ENCODE results near the gene PDAP1. TPM values are rescaled to one million over a fixed set of nuclear protein-coding genes. Genes with fewer than 3 reads are reported as not detected.
"Not testable (repeated sequence)": the region's sequence is repeated elsewhere in the genome, so short reads cannot be mapped to it uniquely, and the experiment has no call there.

Gene PDAP1
- polyA plus RNA-seq, 1 donor: 94.9 TPM

- Histone ChIP-seq H3K9me3 (ENCODE audit: control insufficient read depth, low read depth, low read length) (no peaks in the 10 kb centered on the region), H3K4me3 (ENCODE audit: low read length) (no peak overlapping the region), H3K36me3 (ENCODE audit: control insufficient read depth, insufficient read depth, low read length) (peaks cover 89% of the 10 kb centered on the region), H3K27ac (ENCODE audit: low read length) (no peak overlapping the region), H3K27me3 (ENCODE audit: control insufficient read depth, insufficient read depth, low read length) (no peaks in the 10 kb centered on the region), H3K4me1 (ENCODE audit: control insufficient read depth, insufficient read depth, low read length) (no peaks in the 10 kb centered on the region)
- no peak for DNase-seq
- no CpG with 5 or more reads among the region's 5 CpGs for WGBS (ENCODE audit: insufficient coverage, low lambda C conversion rate)
These were observed 40.9 kb upstream of the PDAP1 start for GRCh38 chr7:99449326-99449725.

GRCh38 chr7:99448855-99449254, 40.5 kb upstream of the PDAP1 start:
- DNase-seq: no peak
- Histone ChIP-seq H3K9me3 (ENCODE audit: control insufficient read depth, low read depth, low read length) (no peaks in the 10 kb centered on the region), H3K4me1 (ENCODE audit: control insufficient read depth, insufficient read depth, low read length) (no peaks in the 10 kb centered on the region), H3K36me3 (ENCODE audit: control insufficient read depth, insufficient read depth, low read length) (peaks cover 85% of the 10 kb centered on the region), H3K27ac (ENCODE audit: low read length) (no peak overlapping the region), H3K4me3 (ENCODE audit: low read length) (no peak overlapping the region), H3K27me3 (ENCODE audit: control insufficient read depth, insufficient read depth, low read length) (no peaks in the 10 kb centered on the region)
- WGBS (ENCODE audit: insufficient coverage, low lambda C conversion rate): no CpG with 5 or more reads among the region's 10 CpGs

- H3K27ac ChIP-seq (ENCODE audit: low read length): no peak overlapping the region
- WGBS (ENCODE audit: insufficient coverage, low lambda C conversion rate): no CpG with 5 or more reads among the region's 10 CpGs
- H3K4me1 ChIP-seq (ENCODE audit: control insufficient read depth, insufficient read depth, low read length): no peaks in the 10 kb centered on the region
- H3K27me3 ChIP-seq (ENCODE audit: control insufficient read depth, insufficient read depth, low read length): no peaks in the 10 kb centered on the region
- H3K4me3 ChIP-seq (ENCODE audit: low read length): no peak overlapping the region
- peaks cover 83% of the 10 kb centered on the region for H3K36me3 ChIP-seq (ENCODE audit: control insufficient read depth, insufficient read depth, low read length)
- H3K9me3 ChIP-seq (ENCODE audit: control insufficient read depth, low read depth, low read length): no peaks in the 10 kb centered on the region
- no peak for DNase-seq
These were observed 39.5 kb upstream of the PDAP1 start for GRCh38 chr7:99447943-99448342.

GRCh38 chr7:99446096-99446495, 37.7 kb upstream of the PDAP1 start:
- no peak overlapping the region for H3K4me3 ChIP-seq (ENCODE audit: low read length)
- WGBS (ENCODE audit: insufficient coverage, low lambda C conversion rate): no CpG with 5 or more reads among the region's 4 CpGs
- H3K36me3 ChIP-seq (ENCODE audit: control insufficient read depth, insufficient read depth, low read length): peaks cover 72% of the 10 kb centered on the region
- no peak overlapping the region for H3K27ac ChIP-seq (ENCODE audit: low read length)
- no peaks in the 10 kb centered on the region for H3K4me1 ChIP-seq (ENCODE audit: control insufficient read depth, insufficient read depth, low read length)
- DNase-seq: no peak
- no peaks in the 10 kb centered on the region for H3K9me3 ChIP-seq (ENCODE audit: control insufficient read depth, low read depth, low read length)
- no peaks in the 10 kb centered on the region for H3K27me3 ChIP-seq (ENCODE audit: control insufficient read depth, insufficient read depth, low read length)

GRCh38 chr7:99440195-99440594, 31.8 kb upstream of the PDAP1 start:
- no CpG with 5 or more reads among the region's 9 CpGs for WGBS (ENCODE audit: insufficient coverage, low lambda C conversion rate)

GRCh38 chr7:99438573-99439480, 30.4 kb upstream of the PDAP1 start, which contains the start of the genes CPSF4 and PTCD1:
Gene CPSF4 (plus strand): TSS chr7:99438943. CDS start chr7:99439083, 140 bp downstream.
Gene PTCD1 (minus strand): TSS chr7:99438798. CDS start chr7:99435242, 3,556 bp downstream.
- Histone ChIP-seq H3K36me3 (ENCODE audit: control insufficient read depth, insufficient read depth, low read length) (peaks cover 22% of the 10 kb centered on the region), H3K9me3 (ENCODE audit: control insufficient read depth, low read depth, low read length) (no peaks in the 10 kb centered on the region)
- WGBS (ENCODE audit: insufficient coverage, low lambda C conversion rate): no CpG with 5 or more reads among the region's 89 CpGs

More at GRCh38 chr7:99440195-99440594, 31.8 kb upstream of the PDAP1 start:
- peaks cover 22% of the 10 kb centered on the region for H3K36me3 ChIP-seq (ENCODE audit: control insufficient read depth, insufficient read depth, low read length)
- H3K4me3 ChIP-seq (ENCODE audit: low read length): peak overlapping the region; percentile 94
- no peak for DNase-seq
- H3K9me3 ChIP-seq (ENCODE audit: control insufficient read depth, low read depth, low read length): no peaks in the 10 kb centered on the region
- H3K4me1 ChIP-seq (ENCODE audit: control insufficient read depth, insufficient read depth, low read length): peaks cover 15% of the 10 kb centered on the region
- H3K27me3 ChIP-seq (ENCODE audit: control insufficient read depth, insufficient read depth, low read length): no peaks in the 10 kb centered on the region
- no peak overlapping the region for H3K27ac ChIP-seq (ENCODE audit: low read length)

GRCh38 chr7:99437946-99438572, 29.7 kb upstream of the PDAP1 start:
- peaks cover 18% of the 10 kb centered on the region for H3K4me1 ChIP-seq (ENCODE audit: control insufficient read depth, insufficient read depth, low read length)
- H3K27me3 ChIP-seq (ENCODE audit: control insufficient read depth, insufficient read depth, low read length): no peaks in the 10 kb centered on the region
- peaks cover 24% of the 10 kb centered on the region for H3K36me3 ChIP-seq (ENCODE audit: control insufficient read depth, insufficient read depth, low read length)
- WGBS (ENCODE audit: insufficient coverage, low lambda C conversion rate): no CpG with 5 or more reads among the region's 20 CpGs
- no peak for DNase-seq
- no peaks in the 10 kb centered on the region for H3K9me3 ChIP-seq (ENCODE audit: control insufficient read depth, low read depth, low read length)
- peak overlapping the region; percentile 94 for H3K4me3 ChIP-seq (ENCODE audit: low read length)
- peak overlapping the region; percentile 74 for H3K27ac ChIP-seq (ENCODE audit: low read length)

More at GRCh38 chr7:99438573-99439480, 30.4 kb upstream of the PDAP1 start, which contains the start of the genes CPSF4 and PTCD1:
- Histone ChIP-seq H3K27me3 (ENCODE audit: control insufficient read depth, insufficient read depth, low read length) (no peaks in the 10 kb centered on the region), H3K4me1 (ENCODE audit: control insufficient read depth, insufficient read depth, low read length) (peaks cover 15% of the 10 kb centered on the region), H3K27ac (ENCODE audit: low read length) (peak within 1 kb of the TSS; percentile 74), H3K4me3 (ENCODE audit: low read length) (peak within 1 kb of the TSS; percentile 94)
- peak; percentile 96 for DNase-seq

GRCh38 chr7:99433158-99433557, 24.8 kb upstream of the PDAP1 start:
- H3K27ac ChIP-seq (ENCODE audit: low read length): no peak overlapping the region
- H3K27me3 ChIP-seq (ENCODE audit: control insufficient read depth, insufficient read depth, low read length): no peaks in the 10 kb centered on the region
- no peak for DNase-seq
- H3K4me3 ChIP-seq (ENCODE audit: low read length): no peak overlapping the region
- no CpG with 5 or more reads among the region's 9 CpGs for WGBS (ENCODE audit: insufficient coverage, low lambda C conversion rate)
- no peaks in the 10 kb centered on the region for H3K9me3 ChIP-seq (ENCODE audit: control insufficient read depth, low read depth, low read length)
- peaks cover 48% of the 10 kb centered on the region for H3K36me3 ChIP-seq (ENCODE audit: control insufficient read depth, insufficient read depth, low read length)
- H3K4me1 ChIP-seq (ENCODE audit: control insufficient read depth, insufficient read depth, low read length): peaks cover 27% of the 10 kb centered on the region

GRCh38 chr7:99431756-99432540, 23.6 kb upstream of the PDAP1 start:
- H3K36me3 ChIP-seq (ENCODE audit: control insufficient read depth, insufficient read depth, low read length): peaks cover 48% of the 10 kb centered on the region
- H3K4me1 ChIP-seq (ENCODE audit: control insufficient read depth, insufficient read depth, low read length): peaks cover 20% of the 10 kb centered on the region
- H3K9me3 ChIP-seq (ENCODE audit: control insufficient read depth, low read depth, low read length); H3K27me3 ChIP-seq (ENCODE audit: control insufficient read depth, insufficient read depth, low read length); H3K4me3 ChIP-seq (ENCODE audit: low read length): not testable (repeated sequence)
- H3K27ac ChIP-seq (ENCODE audit: low read length): peak overlapping the region; percentile 31
- DNase-seq: peak; percentile 26 to 51
- WGBS (ENCODE audit: insufficient coverage, low lambda C conversion rate): 20% methylated on average over 1 of the region's 13 CpGs

GRCh38 chr7:99429756-99430155, 21.4 kb upstream of the PDAP1 start:
- Histone ChIP-seq H3K27ac (ENCODE audit: low read length) (no peak overlapping the region), H3K4me1 (ENCODE audit: control insufficient read depth, insufficient read depth, low read length) (peaks cover 20% of the 10 kb centered on the region), H3K27me3 (ENCODE audit: control insufficient read depth, insufficient read depth, low read length) (no peaks in the 10 kb centered on the region), H3K9me3 (ENCODE audit: control insufficient read depth, low read depth, low read length) (peaks cover 3% of the 10 kb centered on the region), H3K4me3 (ENCODE audit: low read length) (no peak overlapping the region), H3K36me3 (ENCODE audit: control insufficient read depth, insufficient read depth, low read length) (peaks cover 54% of the 10 kb centered on the region)
- WGBS (ENCODE audit: insufficient coverage, low lambda C conversion rate): no CpG with 5 or more reads among the region's 8 CpGs
- DNase-seq: no peak
